ENCODE measurements around the gene CD209. TPM values are rescaled to one million over a fixed set of nuclear protein-coding genes. Genes with fewer than 3 reads are reported as not detected.

Gene CD209
- total and polyA plus RNA-seq, 2 of the 8 experiments (the other 6 are each of a cell fraction or from before 2014, with no cell fraction given): 0.05 to 0.22 TPM

DNA sequence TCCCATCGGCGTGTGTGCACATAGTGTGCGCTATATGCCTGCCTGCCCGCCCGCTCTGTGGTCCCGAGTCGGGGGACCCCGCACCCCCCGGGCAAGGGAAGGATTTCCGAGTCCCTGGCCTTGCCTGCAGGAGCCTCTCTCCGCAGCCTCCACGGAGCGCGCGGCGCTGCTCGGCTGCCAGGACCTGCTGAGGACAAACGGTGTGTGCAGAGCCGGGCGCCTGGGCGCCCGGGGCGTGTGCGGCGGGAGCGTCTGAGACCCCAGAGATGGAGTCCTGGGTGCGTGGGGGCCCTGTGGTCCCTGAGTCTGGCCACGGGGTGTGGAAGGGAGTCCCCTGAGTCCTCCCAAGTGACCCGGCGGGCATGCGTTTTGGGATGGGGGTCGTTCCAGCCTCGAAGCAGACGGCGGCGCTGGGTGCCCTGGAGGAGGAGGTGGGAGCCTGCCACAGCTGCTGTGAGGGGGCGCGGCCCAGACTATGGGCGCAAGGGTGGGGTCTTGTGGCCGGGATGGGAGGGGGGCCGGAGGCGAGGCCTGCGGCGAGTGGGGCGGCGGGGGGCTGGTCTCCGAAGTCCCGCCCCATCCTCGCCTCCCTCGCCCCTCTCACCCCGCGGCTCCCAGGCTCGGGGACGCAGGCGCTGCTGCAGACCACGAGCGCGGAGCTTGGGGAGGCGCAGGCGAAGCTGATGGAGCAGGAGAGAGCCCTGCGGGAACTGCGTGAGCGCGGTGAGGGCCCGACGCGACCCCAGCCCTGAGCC is 41.0 kb upstream of the CD209 start:
- Histone ChIP-seq H2AFZ (ENCODE audit: low read length) (no peak overlapping the region), H2BK12ac (ENCODE audit: low read depth, low read length) (peak overlapping the region; percentile 77; the same call in 1 of the 2 replicates), H2BK20ac (ENCODE audit: low read length) (no peak overlapping the region), H4K91ac (replicated peaks; ENCODE audit: insufficient read length, low read length) (no peak overlapping the region), H3K27ac (ENCODE audit: low read depth, low read length) (no peak overlapping the region), H3K4me1 (replicated peaks in 1 of 4; ENCODE audit: control insufficient read depth in 3 of 4, insufficient read depth in 4 of 4, low read length in 3 of 4) (peaks cover 0 to 19% (median 12%) of the 10 kb centered on the region in 4 experiments; a peak in 6 of 7 replicates), H2BK5ac (ENCODE audit: low read depth, low read length) (no peak overlapping the region), H4K8ac (ENCODE audit: extremely low read depth, insufficient read depth, low read length) (no peak overlapping the region), H3K4me2 (ENCODE audit: insufficient read depth in 1 of 2, low read depth in 2 of 2, low read length in 2 of 2) (peak overlapping the region; percentile 87 to 99), H3K79me2 (ENCODE audit: control insufficient read depth in 1 of 2, insufficient read depth in 2 of 2, low read length in 2 of 2) (no peaks in the 10 kb centered on the region), H3K4me3 (ENCODE audit: extremely low read depth in 1 of 4, insufficient read depth in 2 of 4, low read depth in 3 of 4, low read length in 4 of 4) (peak overlapping the region; percentile 23 to 62 (median 44)), H2BK15ac (ENCODE audit: low read length) (peak overlapping the region; percentile 88; the same call in 1 of the 2 replicates), H3K23me2 (ENCODE audit: low read depth, low read length) (peaks cover 15% of the 10 kb centered on the region), H3K56ac (replicated peaks; ENCODE audit: insufficient read length, low read depth, low read length) (no peak overlapping the region), H3K4ac (replicated peaks; ENCODE audit: insufficient read length, low read depth, low read length) (no peak overlapping the region), H3K79me1 (ENCODE audit: low read depth, low read length) (no peaks in the 10 kb centered on the region), H4K5ac (ENCODE audit: insufficient read length, low read depth, low read length) (no peak overlapping the region), H3K23ac (ENCODE audit: insufficient read length) (no peak overlapping the region), H3K9me3 (ENCODE audit: insufficient read depth in 2 of 2, low read depth in 1 of 2, low read length in 1 of 2) (no peaks in the 10 kb centered on the region), H3K27me3 (replicated peaks in 1 of 4; ENCODE audit: control insufficient read depth in 3 of 4, extremely low read depth in 1 of 4, insufficient read depth in 3 of 4, low read length in 3 of 4) (peaks cover 13 to 35% (median 29%) of the 10 kb centered on the region in 4 experiments), H3K9ac (replicated peaks in 1 of 4; ENCODE audit: extremely low read depth in 1 of 4, low read depth in 3 of 4, low read length in 3 of 4) (no peak overlapping the region), H2BK120ac (replicated peaks; ENCODE audit: low read depth, low read length) (no peak overlapping the region), H2AK5ac (ENCODE audit: low read depth, low read length) (no peak overlapping the region), H3K36me3 (ENCODE audit: control insufficient read depth in 2 of 4, insufficient read depth in 4 of 4, low read length in 3 of 4) (no peaks in the 10 kb centered on the region), H3K14ac (ENCODE audit: insufficient read length) (no peak overlapping the region), H4K20me1 (replicated peaks in 1 of 2; ENCODE audit: control insufficient read depth in 1 of 2, insufficient read depth in 2 of 2, low read length in 2 of 2) (peaks cover 0 to 2% of the 10 kb centered on the region in 2 experiments), H3K18ac (ENCODE audit: extremely low read depth, low read length) (no peak overlapping the region; the same call in 1 of the 2 replicates)
- DNase-seq (ENCODE audit: low read depth in 1 of 2, low spot score in 2 of 2): peak in 1 of 2 experiments; percentile 69
- ChIA-PET CTCF (ENCODE audit: partially characterized antibody) (interaction anchor here (0.6 to 1.4 kb wide), 4 partner anchors 12 to 90 kb away, joined by 3 to 5 read pairs (median 4); no protein-coding TSS in a partner anchor), POLR2A (ENCODE audit: partially characterized antibody) (interaction anchor here (0.5 to 4.0 kb wide), 4 partner anchors 12 to 472 kb away, joined by 3 to 13 read pairs (median 4); no protein-coding TSS in a partner anchor)
- no peak for FAIRE-seq
- no peak for TF ChIP-seq SIRT6 (IDR thresholded peaks at IDR 0.05; ENCODE audit: low read length)
- TF ChIP-seq KDM4A (IDR thresholded peaks at IDR 0.05; ENCODE audit: low read depth, low read length, severe bottlenecking): peak; percentile 21
- no peak for TF ChIP-seq CBX8 (IDR thresholded peaks at IDR 0.05; ENCODE audit: borderline replicate concordance, low read depth, low read length)
- TF ChIP-seq MAFK (IDR thresholded peaks at IDR 0.05; ENCODE audit: low read depth, low read length): no peak
- TF ChIP-seq TCF12 (IDR thresholded peaks at IDR 0.05; ENCODE audit: low read depth, low read length): no peak
- TF ChIP-seq SUZ12 (IDR thresholded peaks at IDR 0.05; ENCODE audit: low read length): peak; percentile 72
- TF ChIP-seq BRCA1 (IDR thresholded peaks at IDR 0.05; ENCODE audit: low read depth, low read length): no peak
- TF ChIP-seq EZH2 (IDR thresholded peaks at IDR 0.05; ENCODE audit: low read depth, low read length, severe bottlenecking): peak; percentile 76
- 14% methylated on average over 24 of the region's 67 CpGs; no CpG with 5 or more reads in 1 of the 2 experiments for WGBS, 2 experiments (ENCODE audit: extremely low coverage in 1 of 2, insufficient coverage in 1 of 2, insufficient read length in 1 of 2, insufficient replicate concordance in 2 of 2, low coverage in 1 of 2, low lambda C conversion rate in 2 of 2, missing lambda C conversion rate in 1 of 2)

All from H1 (cell line).